ENCODE measurements around the gene SPATA31D1.
A peak's percentile ranks its signal among the peaks of the same experiment; 100 is the strongest.
"Not testable (repeated sequence)": the region's sequence is repeated elsewhere in the genome, so short reads cannot be mapped to it uniquely, and the experiment has no call there.

The SPATA31D1 gene

DNA sequence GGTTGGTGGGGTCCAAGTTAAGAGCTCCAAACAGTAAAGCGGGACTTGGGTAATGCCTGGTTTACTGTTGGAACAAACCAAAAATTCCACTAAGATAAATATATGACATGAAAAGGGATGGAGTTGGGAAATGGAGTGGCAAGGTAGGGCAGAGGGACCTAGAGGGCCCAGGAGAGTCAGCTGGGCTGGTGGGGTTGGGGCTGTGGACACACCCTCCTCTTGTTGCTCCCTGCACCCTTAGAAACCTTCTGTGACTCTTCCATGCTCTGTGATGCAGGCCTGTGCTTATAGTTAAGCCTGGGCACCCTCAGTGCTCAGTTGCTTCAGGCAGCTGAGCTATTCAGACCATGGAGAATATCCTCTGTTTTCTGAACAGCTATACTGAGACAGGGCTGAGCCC is at the start of gene SPATA31D1:
SPATA31D1 (plus strand) TSS at position 301 of the 400 bp plus-strand sequence; CDS start at position 348, 47 bp downstream.
- peaks cover 13% of the 10 kb centered on the region for H3K27me3 Mint-ChIP-seq
- H3K4me3 Mint-ChIP-seq; H3K27ac Mint-ChIP-seq; H3K9me3 Mint-ChIP-seq; DNase-seq (ENCODE audit: low spot score in 2 of 2); ATAC-seq (ENCODE audit: low read depth); H3K4me1 Mint-ChIP-seq; H3K36me3 Mint-ChIP-seq: not testable (repeated sequence)

DNA sequence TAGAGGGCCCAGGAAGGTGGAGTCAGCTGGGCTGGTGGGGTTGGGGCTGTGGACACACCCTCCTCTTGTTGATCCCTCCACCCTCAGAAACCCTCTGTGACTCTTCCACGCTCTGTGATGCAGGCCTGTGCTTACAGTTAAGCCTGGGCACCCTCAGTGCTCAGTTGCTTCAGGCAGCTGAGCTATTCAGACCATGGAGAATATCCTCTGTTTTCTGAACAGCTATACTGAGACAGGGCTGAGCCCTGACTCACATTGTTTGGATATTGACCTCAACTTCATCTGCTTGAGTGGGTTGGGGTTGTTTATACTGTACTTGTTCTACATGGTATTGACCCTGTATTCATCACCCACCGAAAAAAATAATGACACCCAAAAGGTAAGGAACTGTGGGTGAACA is 45.2 kb upstream of the SPATA31D1 start, which contains the start of gene SPATA31D3:
SPATA31D3 (plus strand) TSS at position 108 of the 400 bp plus-strand sequence; CDS start at position 194, 86 bp downstream.
- not testable (repeated sequence) for H3K9me3 Mint-ChIP-seq; H3K36me3 Mint-ChIP-seq; H3K4me3 Mint-ChIP-seq; H3K4me1 Mint-ChIP-seq; ATAC-seq (ENCODE audit: low read depth); H3K27me3 Mint-ChIP-seq; H3K27ac Mint-ChIP-seq; DNase-seq (ENCODE audit: low spot score in 2 of 2)

DNA sequence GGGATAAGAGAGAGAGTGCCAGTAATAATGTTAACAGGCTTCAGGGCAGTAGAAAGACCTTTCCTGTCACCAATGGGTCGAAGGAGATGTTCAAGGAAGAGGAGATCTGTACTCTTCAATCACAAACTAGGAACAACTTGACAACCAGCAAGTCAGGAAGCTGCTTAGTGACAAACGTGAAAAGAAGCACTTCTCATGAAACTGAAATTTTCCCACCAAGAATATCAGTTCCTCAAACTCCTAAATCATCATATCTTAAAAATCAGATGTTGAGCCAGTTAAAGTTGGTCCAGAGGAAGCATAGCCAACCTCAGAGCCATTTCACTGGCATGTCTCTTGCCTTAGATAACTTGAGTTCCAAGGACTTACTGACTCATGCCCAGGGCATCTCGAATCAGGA is 39.9 kb upstream of the SPATA31D1 start:
- H3K9me3 Mint-ChIP-seq; H3K27me3 Mint-ChIP-seq; H3K4me3 Mint-ChIP-seq; DNase-seq (ENCODE audit: low spot score in 2 of 2); H3K27ac Mint-ChIP-seq; ATAC-seq (ENCODE audit: low read depth); H3K4me1 Mint-ChIP-seq; H3K36me3 Mint-ChIP-seq: not testable (repeated sequence)

DNA sequence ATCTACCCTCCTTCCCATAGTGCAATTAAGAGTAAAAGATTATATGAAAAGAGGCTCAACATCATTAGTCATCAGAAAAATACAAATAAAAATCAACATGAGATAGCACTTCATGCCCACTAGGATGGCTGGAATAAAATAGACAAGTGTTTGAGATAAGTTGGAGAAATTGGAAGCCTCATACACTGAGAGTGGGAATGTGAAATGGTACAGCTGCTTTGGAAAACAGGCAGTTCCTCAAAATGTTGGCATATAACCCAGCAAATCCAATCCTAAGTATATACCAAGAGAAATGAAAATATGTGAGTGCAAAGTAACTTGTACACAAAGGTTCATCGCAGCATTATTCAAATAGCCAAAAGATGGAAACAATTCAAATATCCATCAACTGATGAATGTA is 35.5 kb upstream of the SPATA31D1 start:
- H3K36me3 Mint-ChIP-seq, result peaks cover 6% of the 10 kb centered on the region
- no peak for DNase-seq (ENCODE audit: low spot score in 2 of 2)
- no peak overlapping the region for H3K4me3 Mint-ChIP-seq
- H3K27ac Mint-ChIP-seq, result no peak overlapping the region
- H3K27me3 Mint-ChIP-seq, result peaks cover 5% of the 10 kb centered on the region
- no peaks in the 10 kb centered on the region for H3K4me1 Mint-ChIP-seq
- no peak for ATAC-seq (ENCODE audit: low read depth)
- H3K9me3 Mint-ChIP-seq, result peaks cover 17% of the 10 kb centered on the region

DNA sequence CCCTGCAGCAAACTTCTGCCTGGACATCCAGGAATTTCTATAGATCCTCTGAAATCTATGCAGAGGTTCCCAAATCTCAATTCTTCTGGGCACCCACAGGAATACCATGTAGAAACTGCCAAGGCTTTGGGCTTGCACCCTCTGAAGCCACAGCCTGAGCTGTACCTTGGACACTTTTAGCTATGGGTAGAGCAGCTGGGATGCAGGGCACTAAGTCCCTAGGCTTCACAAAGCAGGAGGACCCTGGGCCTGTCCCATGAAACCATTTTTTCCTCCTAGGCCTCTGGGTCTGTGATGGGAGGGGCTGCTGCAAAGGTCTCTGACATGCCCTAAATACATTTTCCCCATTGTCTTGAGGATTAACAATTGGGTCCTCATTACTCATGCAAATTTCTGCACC is 32.9 kb upstream of the SPATA31D1 start:
- Mint-ChIP-seq H3K9me3 (peaks cover 17% of the 10 kb centered on the region), H3K27ac (no peak overlapping the region), H3K36me3 (peaks cover 6% of the 10 kb centered on the region), H3K4me1 (no peaks in the 10 kb centered on the region), H3K4me3 (no peak overlapping the region), H3K27me3 (peaks cover 5% of the 10 kb centered on the region)
- no peak for DNase-seq (ENCODE audit: low spot score in 2 of 2)
- ATAC-seq (ENCODE audit: low read depth), result no peak

DNA sequence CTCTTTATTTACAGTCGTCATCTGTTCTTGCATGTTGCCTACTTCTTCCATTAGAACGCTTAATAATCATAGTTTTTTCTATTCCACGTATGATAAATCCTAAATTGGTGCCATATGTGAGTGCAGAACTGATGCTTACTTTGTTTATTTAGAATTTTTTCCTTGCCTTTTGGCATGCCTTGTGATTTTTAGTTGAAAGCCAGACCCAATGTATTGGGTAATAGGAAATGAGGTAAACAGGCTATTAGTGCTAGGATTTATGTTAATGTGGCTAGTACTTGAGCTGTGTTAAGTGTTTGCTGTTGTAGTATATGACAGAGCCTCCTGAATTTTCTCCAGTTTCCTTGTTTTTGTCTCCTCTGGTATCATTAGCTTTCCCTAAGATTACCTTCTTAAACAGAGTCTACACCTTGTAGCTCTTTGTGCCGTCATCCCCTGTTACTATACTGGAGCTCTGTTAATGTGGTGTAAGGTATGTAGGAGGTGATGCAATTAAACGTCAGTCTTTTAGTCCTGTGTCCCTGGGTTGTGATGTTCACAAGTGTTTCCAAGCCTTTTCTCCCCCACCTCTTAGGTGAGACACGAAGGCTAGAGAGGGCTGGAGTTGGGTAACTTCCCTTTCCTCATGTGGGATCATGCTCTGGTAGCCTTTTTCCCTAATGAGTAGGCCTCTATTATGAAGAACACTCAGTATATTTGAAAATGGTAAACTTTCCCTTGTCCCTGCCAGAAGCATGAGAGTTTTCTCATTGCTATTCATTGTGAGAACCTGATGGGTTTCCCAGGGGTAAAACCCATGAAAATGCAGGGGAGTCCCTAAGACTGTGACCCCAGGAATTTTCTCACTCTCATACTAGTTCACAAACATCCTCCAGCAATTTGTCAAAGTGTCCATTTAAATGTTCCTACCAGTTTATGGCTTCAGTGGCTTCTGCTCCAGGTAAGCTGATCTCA is 24.1 kb upstream of the SPATA31D1 start:
- Mint-ChIP-seq H3K27me3 (peaks cover 7% of the 10 kb centered on the region), H3K27ac (no peak overlapping the region), H3K4me3 (no peak overlapping the region), H3K36me3 (no peaks in the 10 kb centered on the region), H3K9me3 (no peaks in the 10 kb centered on the region), H3K4me1 (no peaks in the 10 kb centered on the region)
- DNase-seq (ENCODE audit: low spot score in 2 of 2) (no peak), ATAC-seq (ENCODE audit: low read depth) (no peak)

DNA sequence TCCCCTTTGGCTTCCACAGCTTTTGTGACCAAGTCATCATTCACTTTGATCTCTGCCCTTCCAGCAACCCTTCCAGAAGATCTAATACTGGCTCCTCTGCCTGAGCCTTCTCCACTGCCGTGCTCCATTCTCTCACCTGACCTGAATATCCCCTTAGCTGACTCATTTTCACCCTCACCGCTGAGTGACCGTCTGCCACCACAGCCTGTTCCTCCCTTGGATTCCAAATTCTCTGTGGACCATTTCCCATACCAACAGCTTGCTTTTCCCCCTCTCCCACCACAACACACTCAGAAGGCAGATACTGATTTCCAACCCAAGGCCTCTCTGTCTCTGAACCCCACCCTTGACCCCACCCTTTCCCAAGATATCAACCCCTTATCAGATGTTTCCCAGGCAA is 20.5 kb upstream of the SPATA31D1 start:
- H3K4me3 Mint-ChIP-seq, result no peak overlapping the region
- no peaks in the 10 kb centered on the region for H3K4me1 Mint-ChIP-seq
- peaks cover 7% of the 10 kb centered on the region for H3K27me3 Mint-ChIP-seq
- no peak for ATAC-seq (ENCODE audit: low read depth)
- no peak overlapping the region for H3K27ac Mint-ChIP-seq
- H3K36me3 Mint-ChIP-seq, result no peaks in the 10 kb centered on the region
- DNase-seq (ENCODE audit: low spot score in 2 of 2), result no peak
- no peaks in the 10 kb centered on the region for H3K9me3 Mint-ChIP-seq

DNA sequence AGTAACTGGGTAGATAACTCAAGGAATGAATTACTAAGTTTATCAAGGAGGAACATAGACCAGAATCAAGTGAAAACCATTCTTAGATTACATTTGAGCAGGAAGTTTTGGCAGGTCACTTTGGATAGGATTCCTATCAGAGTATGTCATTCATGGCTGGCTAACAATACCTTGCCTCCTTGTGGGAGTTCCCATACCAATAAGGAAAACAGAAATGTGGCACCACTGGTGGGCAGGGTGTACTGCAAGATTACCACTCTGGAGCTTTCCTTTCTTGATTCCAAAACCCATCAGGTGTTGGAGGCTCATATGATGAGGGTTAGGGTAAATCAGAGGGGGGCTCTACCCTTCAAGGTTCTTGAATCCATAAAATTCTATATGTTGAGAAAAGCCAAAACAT is 18.6 kb upstream of the SPATA31D1 start:
- peaks cover 1% of the 10 kb centered on the region for H3K36me3 Mint-ChIP-seq
- no peak overlapping the region for H3K4me3 Mint-ChIP-seq
- H3K27ac Mint-ChIP-seq, result no peak overlapping the region
- no peak for ATAC-seq (ENCODE audit: low read depth)
- H3K9me3 Mint-ChIP-seq, result no peaks in the 10 kb centered on the region
- no peak for DNase-seq (ENCODE audit: low spot score in 2 of 2)
- H3K4me1 Mint-ChIP-seq, result no peaks in the 10 kb centered on the region
- H3K27me3 Mint-ChIP-seq, result peaks cover 7% of the 10 kb centered on the region

DNA sequence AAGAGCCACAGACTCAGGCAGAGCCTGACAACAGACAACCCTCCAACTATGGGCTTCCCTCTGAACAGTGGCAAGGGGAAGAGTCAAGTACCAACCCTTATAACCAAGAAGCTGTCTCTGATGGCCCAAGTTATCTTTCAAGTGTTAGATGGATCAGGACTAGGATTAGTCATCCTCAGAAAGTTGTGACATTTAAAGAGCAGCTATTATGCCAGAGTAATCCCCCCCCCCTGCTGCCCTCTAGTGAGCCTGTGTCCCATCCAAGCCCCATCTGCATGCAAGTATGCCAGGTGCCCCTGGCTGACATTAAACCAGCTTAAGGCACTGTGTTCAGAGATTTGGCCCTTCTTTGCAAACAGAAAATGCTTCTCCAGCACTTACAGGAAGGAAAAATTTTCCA is 16.8 kb upstream of the SPATA31D1 start:
- H3K9me3 Mint-ChIP-seq, result no peaks in the 10 kb centered on the region
- H3K4me1 Mint-ChIP-seq, result no peaks in the 10 kb centered on the region
- peaks cover 7% of the 10 kb centered on the region for H3K27me3 Mint-ChIP-seq
- H3K36me3 Mint-ChIP-seq, result peaks cover 3% of the 10 kb centered on the region
- H3K27ac Mint-ChIP-seq, result no peak overlapping the region
- no peak for ATAC-seq (ENCODE audit: low read depth)
- no peak overlapping the region for H3K4me3 Mint-ChIP-seq
- DNase-seq (ENCODE audit: low spot score in 2 of 2), result no peak

DNA sequence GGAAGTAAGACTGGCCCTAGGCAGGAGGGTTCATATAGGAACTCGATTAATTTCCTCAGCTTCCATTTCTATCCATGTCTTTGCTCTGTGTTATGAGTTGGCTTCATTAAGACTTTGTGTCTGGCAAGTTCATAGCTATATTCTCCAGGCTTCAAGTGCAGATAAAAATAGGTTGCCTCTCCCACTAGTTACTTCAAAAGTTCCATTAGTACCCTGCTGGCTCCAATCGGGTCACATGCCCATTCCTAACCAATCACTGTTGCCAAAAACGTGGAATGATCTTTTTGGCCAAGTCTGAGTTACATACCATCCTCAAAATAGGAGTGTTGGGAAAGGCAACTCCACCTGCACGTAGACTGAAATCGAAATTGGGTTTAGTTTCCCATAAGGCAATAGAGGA is 13.8 kb upstream of the SPATA31D1 start:
- peaks cover 5% of the 10 kb centered on the region for H3K4me1 Mint-ChIP-seq
- ATAC-seq (ENCODE audit: low read depth), result no peak

DNA sequence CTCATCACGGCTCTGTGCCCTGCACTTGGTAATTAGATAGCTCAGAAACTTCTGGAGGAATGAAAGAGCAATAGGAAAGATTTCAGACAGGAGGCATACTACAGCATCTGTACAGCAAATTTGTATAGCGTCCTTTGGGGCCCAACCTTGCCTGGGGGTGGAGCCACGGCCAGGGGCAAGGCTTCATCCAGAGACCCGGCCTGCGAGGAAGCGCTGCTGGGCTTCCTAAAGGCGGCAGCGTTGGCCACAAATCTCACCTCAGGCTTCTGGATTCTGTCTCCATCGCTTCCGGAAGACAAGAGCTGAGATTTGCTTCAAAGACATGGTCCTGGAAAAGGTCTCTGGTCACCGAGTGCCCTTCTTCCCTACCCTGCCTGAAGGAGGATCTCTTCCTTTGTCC is 12.2 kb upstream of the SPATA31D1 start:
- no peaks in the 10 kb centered on the region for H3K9me3 Mint-ChIP-seq
- no peaks in the 10 kb centered on the region for H3K27me3 Mint-ChIP-seq
- ATAC-seq (ENCODE audit: low read depth) (no peak), DNase-seq (ENCODE audit: low spot score in 2 of 2) (no peak)
- no peak overlapping the region for H3K4me3 Mint-ChIP-seq
- H3K36me3 Mint-ChIP-seq, result peaks cover 4% of the 10 kb centered on the region
- peaks cover 5% of the 10 kb centered on the region for H3K4me1 Mint-ChIP-seq
- H3K27ac Mint-ChIP-seq, result no peak overlapping the region

More for the DNA sequence above, 13.8 kb upstream of the SPATA31D1 start:
- Mint-ChIP-seq H3K9me3 (no peaks in the 10 kb centered on the region), H3K27ac (no peak overlapping the region), H3K36me3 (peaks cover 4% of the 10 kb centered on the region), H3K4me3 (no peak overlapping the region), H3K27me3 (no peaks in the 10 kb centered on the region)
- no peak for DNase-seq (ENCODE audit: low spot score in 2 of 2)

DNA sequence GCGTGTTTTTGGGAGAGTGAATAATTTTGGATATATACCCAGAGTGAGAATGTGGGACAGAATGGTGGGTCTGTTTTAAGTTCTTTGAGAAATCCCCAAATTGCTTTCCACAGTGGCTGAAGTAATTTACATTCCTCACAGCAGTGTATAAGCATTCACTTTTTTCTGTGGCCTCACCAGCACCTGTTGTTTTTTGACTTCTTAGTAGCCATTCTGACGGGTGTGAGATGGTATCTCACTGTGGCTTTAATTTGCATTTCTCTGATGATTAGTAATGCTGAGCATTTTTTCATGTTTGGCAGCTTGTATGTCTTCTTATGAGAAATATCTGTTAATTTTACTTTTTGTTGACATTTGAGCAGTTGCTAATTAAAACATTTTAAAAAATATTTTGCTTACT is 9.4 kb upstream of the SPATA31D1 start:
- DNase-seq (ENCODE audit: low spot score in 2 of 2), result no peak
- peaks cover 7% of the 10 kb centered on the region for H3K4me1 Mint-ChIP-seq
- H3K27me3 Mint-ChIP-seq, result no peaks in the 10 kb centered on the region
- peak; percentile 69 for ATAC-seq (ENCODE audit: low read depth)
- H3K36me3 Mint-ChIP-seq, result peaks cover 4% of the 10 kb centered on the region
- H3K27ac Mint-ChIP-seq, result no peak overlapping the region
- no peaks in the 10 kb centered on the region for H3K9me3 Mint-ChIP-seq
- no peak overlapping the region for H3K4me3 Mint-ChIP-seq

DNA sequence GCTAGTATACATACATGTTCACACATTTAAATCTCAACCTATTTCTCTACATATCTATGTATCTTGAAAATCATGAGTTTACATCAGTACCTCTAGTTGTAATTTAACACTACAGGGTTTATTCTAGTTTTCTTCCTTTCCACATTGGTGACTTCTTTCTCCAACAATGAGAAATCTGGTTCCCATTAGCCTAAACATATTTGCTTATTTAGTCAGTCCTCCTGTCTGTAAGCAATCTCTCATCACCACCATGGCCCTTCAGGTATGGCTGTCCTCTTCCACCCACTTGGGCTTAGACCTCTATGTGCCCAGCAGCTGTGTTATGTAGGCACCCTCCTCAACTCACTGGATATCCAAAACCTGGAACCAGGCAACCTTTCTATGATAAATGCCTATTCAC is 8.0 kb upstream of the SPATA31D1 start:
- H3K36me3 Mint-ChIP-seq, result peaks cover 3% of the 10 kb centered on the region
- no peaks in the 10 kb centered on the region for H3K9me3 Mint-ChIP-seq
- ATAC-seq (ENCODE audit: low read depth), result no peak
- H3K4me3 Mint-ChIP-seq, result no peak overlapping the region
- no peaks in the 10 kb centered on the region for H3K27me3 Mint-ChIP-seq
- H3K27ac Mint-ChIP-seq, result no peak overlapping the region
- no peak for DNase-seq (ENCODE audit: low spot score in 2 of 2)
- H3K4me1 Mint-ChIP-seq, result peaks cover 7% of the 10 kb centered on the region

DNA sequence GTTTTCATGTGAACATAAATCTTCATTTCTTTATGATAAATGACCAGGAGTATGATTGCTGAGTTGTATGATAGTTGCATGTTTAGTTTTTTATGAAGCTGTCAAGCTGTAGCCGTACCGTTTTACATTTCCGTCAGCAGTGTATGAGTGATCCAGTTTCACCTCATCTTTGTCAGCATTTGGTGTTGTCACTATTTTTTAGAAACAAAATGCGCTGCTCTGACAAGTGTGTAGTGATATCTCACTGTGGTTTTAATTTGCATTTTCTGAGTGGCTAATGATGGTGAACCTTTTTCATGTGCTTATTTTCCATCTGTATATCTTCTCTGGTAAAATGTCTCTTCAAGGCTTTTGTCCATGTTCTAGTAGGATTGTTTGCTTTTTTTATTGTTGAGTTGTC is 6.7 kb upstream of the SPATA31D1 start:
- peak; percentile 34 for ATAC-seq (ENCODE audit: low read depth)
- Mint-ChIP-seq H3K27me3 (no peaks in the 10 kb centered on the region), H3K4me3 (no peak overlapping the region), H3K9me3 (no peaks in the 10 kb centered on the region), H3K36me3 (peaks cover 1% of the 10 kb centered on the region), H3K27ac (no peak overlapping the region), H3K4me1 (peaks cover 7% of the 10 kb centered on the region)
- DNase-seq (ENCODE audit: low spot score in 2 of 2), result no peak

DNA sequence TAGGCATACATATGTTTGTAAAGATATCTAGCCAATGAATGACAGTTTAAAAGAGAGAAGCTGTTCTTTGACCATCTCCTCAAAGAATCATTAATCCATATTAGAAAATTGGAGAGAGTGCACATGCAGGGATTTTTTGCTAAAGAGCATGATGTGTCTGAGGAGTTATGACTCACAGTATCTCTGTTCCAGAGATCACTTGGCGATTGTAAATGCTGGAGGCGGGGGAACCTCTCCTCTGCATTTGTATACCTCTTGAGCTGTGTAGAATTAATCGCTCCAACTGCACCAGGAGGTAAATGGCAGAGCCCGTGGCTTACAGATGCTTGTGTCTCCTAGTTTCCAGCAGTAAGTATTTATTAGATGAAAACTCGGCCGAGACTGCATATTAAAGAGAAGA is 3.6 kb upstream of the SPATA31D1 start:
- ATAC-seq (ENCODE audit: low read depth) (no peak), DNase-seq (ENCODE audit: low spot score in 2 of 2) (no peak)
- Mint-ChIP-seq H3K4me3 (no peak overlapping the region), H3K27ac (no peak overlapping the region), H3K27me3 (no peaks in the 10 kb centered on the region), H3K4me1 (peaks cover 2% of the 10 kb centered on the region), H3K9me3 (no peaks in the 10 kb centered on the region), H3K36me3 (no peaks in the 10 kb centered on the region)
